C1 segment of cervical spinal cord (tissue), 14 donors: ENCODE measurements around the gene ENGASE.

Experiments
- DNase-seq, 14 donors: peaks; one replicate each; lab custom pipeline; 2025; lab: John Stamatoyannopoulos, UW

ENGASE gene

GRCh38 chr17:79038545-79039135 is 36.0 kb upstream of the ENGASE start:
- DNase-seq: peak in 1 of 14 donors; percentile 44

DNA sequence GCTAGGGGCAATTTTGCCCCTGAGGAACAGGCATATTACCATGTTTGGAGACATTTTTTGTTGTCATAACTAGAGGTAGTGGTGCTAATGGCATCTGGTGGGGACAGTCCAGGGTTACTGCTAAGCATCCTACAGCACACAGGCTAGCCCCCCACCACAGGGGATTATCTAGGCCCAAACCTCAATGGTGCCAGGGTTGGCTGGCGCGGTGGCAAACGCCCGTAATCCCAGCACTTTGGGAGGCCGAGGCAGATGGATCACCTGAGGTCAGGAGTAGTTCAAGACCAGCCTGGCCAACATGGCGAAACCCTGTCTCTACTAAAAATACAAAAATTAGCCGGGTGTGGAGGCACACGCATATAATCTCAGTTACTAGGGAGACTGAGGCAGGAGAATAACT is 35.5 kb upstream of the ENGASE start:
- no peak for DNase-seq

DNA sequence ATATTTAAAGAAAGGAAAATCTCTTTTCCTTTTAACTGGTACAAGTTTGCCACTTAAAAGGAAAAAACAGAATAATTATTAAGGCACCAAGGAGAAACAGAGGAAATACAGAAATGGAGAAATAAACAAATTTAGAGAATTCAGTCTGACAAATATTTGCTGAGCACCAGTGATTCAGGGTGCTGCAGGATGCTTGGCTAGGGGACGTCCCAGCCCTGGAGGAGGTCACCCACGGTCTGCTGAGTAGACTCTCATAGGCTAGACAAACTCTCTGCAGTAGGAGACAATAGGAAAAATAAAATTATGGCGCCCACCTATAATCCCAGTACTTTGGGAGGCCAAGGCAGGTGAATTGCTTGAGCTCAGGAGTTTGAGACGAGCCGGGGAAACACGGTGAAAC is 34.7 kb upstream of the ENGASE start:
- DNase-seq: no peak

GRCh38 chr17:79041041-79041570 is 33.5 kb upstream of the ENGASE start:
- no peak for DNase-seq

- DNase-seq: peak in 1 of 14 donors; percentile 56
These were observed 32.8 kb upstream of the ENGASE start for GRCh38 chr17:79041723-79042420.

GRCh38 chr17:79042421-79043190 is 32.0 kb upstream of the ENGASE start:
- peak in 4 of 14 donors; percentile 22 to 43 (median 24) for DNase-seq

GRCh38 chr17:79043191-79043930 is 31.3 kb upstream of the ENGASE start:
- DNase-seq: no peak

DNA sequence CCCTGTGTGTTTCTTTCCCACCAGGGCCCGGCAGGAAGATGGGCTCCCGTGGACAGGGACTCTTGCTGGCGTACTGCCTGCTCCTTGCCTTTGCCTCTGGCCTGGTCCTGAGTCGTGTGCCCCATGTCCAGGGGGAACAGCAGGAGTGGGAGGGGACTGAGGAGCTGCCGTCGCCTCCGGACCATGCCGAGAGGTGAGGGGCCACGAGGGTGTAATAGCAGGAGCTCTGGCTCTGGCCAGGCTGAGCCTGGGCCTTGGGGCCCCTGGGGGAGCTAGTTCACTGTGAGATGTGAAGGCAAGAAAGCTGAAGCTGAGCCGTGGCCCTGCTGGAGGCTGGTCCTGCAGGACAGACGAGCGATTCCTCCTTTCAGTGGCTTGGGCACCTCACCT is 30.7 kb upstream of the ENGASE start:
- no peak for DNase-seq

GRCh38 chr17:79044462-79044861 is 30.2 kb upstream of the ENGASE start:
- DNase-seq: no peak

DNA sequence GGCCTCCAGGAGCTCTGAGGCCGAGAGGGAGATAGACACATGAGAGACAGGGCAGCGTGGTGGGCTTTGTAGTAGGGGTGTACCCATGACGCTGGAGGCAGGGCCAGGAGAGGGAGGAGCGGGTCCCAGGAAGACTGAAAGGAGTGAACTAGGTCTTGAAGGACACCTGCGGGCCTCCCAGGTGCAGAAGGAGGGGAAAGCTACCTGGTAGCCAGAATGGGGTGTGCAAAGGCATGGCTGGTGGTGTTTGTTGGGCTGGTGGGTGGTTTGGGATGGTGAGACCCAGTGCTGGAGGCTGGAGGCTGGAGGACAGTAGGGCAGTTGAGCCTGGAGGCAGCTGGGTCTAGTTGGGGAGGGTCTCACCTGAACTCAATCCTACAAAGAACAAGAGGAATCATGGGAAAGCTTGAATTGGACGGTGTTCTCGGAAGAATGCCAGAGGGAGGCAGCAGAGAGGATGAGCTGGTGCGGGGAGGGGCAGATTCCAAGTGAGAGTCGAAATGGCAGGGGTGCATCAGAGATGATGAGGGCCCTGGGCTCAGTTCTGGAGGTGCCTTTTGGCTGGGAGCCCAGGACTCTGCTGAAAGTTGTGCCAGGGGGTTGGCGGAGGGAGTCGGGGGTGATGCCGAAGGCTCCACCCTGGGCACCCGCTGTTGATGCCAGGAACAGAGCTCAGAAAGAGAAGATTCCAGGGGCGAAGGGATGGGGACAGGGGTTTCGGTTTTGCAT is 29.5 kb upstream of the ENGASE start:
- DNase-seq: no peak

DNA sequence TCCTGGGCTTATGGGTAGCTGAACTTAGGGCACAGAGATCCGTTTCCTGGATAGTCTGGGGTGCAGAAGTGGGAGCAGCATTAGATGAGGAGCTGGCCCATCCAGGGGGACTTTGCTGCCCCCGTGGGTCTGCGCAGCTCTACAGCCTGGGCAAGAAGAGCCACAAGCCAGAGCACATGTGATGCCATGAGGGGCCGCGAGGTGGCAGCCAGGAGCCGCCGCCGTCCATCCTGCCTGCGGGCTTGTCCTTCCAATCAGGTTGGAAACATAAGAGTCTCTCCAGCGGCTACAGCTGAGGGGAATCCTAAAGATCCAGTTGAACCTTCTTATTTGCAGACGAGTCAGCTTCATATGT is 28.8 kb upstream of the ENGASE start:
- peak in 11 of 14 donors; percentile 14 to 74 (median 47) for DNase-seq

DNA sequence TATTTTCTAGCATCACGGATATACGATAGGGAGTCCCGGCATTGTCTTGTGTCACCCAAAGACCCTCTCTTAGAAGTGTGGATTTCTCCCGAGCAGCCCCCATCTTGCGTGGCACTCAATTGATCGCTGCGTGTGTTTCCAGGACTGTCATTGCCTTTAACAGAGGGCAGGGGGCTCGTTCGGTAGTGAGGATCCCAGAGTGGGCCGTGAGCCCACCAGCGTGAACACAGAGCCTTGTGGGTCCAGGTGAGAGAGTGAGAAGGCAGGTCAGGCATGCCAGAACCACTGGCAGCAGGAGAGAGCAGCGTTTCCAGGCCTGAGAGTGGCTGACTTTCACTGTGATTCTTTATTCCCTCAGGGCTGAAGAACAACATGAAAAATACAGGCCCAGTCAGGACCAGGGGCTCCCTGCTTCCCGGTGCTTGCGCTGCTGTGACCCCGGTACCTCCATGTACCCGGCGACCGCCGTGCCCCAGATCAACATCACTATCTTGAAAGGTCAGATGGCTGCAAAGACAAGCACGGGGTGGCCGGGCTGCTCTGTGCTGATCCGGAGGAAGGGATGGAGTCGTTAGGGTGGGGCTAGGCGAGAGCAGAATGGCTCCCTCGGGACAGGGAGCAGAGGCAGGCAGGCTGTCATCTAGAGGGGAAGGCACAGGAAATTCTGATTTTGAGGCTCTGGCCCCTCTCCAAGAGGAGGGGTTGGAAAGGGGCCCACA is 28.3 kb upstream of the ENGASE start:
- no peak for DNase-seq

DNA sequence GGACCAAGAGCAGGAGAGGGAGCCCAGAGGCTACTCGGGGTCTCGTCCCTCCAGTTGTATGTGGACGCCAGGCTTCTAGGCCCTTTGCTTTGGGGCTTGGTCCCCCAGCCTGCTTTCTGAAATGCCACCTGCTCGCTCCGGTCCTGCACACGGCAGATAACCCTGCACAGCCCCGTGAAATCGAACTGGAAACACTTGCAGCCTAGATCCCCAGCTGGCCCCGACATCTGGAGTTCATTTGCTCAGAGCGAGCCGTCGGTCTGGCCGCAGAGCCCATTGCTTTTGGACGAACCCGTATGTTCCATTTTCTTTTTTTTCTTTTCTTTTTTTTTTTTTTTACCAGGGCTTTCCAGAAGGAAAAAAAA is 27.7 kb upstream of the ENGASE start:
- no peak for DNase-seq

GRCh38 chr17:79047291-79047920 is 27.2 kb upstream of the ENGASE start:
- DNase-seq: no peak

DNA sequence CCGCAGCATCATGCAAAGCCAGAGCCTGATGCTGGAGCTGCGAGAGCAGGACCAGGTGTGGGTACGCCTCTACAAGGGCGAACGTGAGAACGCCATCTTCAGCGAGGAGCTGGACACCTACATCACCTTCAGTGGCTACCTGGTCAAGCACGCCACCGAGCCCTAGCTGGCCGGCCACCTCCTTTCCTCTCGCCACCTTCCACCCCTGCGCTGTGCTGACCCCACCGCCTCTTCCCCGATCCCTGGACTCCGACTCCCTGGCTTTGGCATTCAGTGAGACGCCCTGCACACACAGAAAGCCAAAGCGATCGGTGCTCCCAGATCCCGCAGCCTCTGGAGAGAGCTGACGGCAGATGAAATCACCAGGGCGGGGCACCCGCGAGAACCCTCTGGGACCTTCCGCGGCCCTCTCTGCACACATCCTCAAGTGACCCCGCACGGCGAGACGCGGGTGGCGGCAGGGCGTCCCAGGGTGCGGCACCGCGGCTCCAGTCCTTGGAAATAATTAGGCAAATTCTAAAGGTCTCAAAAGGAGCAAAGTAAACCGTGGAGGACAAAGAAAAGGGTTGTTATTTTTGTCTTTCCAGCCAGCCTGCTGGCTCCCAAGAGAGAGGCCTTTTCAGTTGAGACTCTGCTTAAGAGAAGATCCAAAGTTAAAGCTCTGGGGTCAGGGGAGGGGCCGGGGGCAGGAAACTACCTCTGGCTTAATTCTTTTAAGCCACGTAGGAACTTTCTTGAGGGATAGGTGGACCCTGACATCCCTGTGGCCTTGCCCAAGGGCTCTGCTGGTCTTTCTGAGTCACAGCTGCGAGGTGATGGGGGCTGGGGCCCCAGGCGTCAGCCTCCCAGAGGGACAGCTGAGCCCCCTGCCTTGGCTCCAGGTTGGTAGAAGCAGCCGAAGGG is 26.4 kb upstream of the ENGASE start:
- no peak for DNase-seq

DNA sequence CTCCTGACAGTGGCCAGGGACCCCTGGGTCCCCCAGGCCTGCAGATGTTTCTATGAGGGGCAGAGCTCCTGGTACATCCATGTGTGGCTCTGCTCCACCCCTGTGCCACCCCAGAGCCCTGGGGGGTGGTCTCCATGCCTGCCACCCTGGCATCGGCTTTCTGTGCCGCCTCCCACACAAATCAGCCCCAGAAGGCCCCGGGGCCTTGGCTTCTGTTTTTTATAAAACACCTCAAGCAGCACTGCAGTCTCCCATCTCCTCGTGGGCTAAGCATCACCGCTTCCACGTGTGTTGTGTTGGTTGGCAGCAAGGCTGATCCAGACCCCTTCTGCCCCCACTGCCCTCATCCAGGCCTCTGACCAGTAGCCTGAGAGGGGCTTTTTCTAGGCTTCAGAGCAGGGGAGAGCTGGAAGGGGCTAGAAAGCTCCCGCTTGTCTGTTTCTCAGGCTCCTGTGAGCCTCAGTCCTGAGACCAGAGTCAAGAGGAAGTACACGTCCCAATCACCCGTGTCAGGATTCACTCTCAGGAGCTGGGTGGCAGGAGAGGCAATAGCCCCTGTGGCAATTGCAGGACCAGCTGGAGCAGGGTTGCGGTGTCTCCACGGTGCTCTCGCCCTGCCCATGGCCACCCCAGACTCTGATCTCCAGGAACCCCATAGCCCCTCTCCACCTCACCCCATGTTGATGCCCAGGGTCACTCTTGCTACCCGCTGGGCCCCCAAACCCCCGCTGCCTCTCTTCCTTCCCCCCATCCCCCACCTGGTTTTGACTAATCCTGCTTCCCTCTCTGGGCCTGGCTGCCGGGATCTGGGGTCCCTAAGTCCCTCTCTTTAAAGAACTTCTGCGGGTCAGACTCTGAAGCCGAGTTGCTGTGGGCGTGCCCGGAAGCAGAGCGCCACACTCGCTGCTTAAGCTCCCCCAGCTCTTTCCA is 25.5 kb upstream of the ENGASE start:
- no peak for DNase-seq

GRCh38 chr17:79049821-79050220 is 24.8 kb upstream of the ENGASE start:
- DNase-seq: no peak

DNA sequence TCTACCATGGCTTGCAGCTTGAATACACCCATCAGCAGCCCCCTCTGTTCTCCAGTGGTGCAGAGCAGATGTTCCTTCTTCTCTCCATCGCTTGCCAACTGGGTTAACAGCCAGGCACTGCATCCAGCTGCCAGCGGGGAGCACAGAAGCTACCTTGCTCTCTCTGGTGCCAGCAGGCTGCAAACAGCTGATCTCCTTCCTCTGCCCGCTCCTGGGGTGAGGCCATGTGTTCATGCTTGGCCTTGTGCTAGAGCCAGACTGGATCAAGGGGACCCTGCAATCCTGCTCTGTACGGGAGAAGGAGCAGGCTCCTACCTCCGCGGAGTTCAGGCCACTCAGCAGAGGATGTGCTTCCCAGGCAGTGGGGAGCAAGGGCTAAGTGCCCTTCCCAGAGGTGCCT is 24.1 kb upstream of the ENGASE start:
- DNase-seq: peak in 1 of 14 donors; percentile 15
